Keratinocyte (primary cell): ENCODE measurements around the gene TM2D1. TPM values are rescaled to one million over a fixed set of nuclear protein-coding genes. Genes with fewer than 3 reads are reported as not detected.

Source experiments
- DNase-seq: peaks from one replicate; pipeline ENCODE4 v3.0.0-alpha.2; 2011; ENCODE audit warnings: low read depth, missing footprints, low spot score
- FAIRE-seq: peaks from 2 replicates; lab custom pipeline; 2011; peaks lifted over from hg19 to GRCh38; lab: Jason Lieb, UNC
- H2AFZ ChIP-seq: 2 replicates; pipeline ENCODE4 v1.6.0; 2012; ENCODE audit warnings: low read length, control low read depth, inconsistent platforms; ENCODE audit not compliant: control insufficient read depth
- H3K27ac ChIP-seq: 2 replicates; pipeline ENCODE4 v1.5.1; 2011; ENCODE audit warnings: low read length; ENCODE audit not compliant: control insufficient read depth, insufficient read depth
- H3K27me3 ChIP-seq: 3 replicates; pipeline ENCODE4 v1.6.0; 2011; ENCODE audit warnings: low read length; ENCODE audit not compliant: control insufficient read depth, insufficient read depth; ENCODE audit errors: extremely low read depth
- H3K36me3 ChIP-seq, 2 experiments: 2 replicates in 1 of 2; 3 replicates in 1 of 2; pipeline ENCODE4 v1.5.1; 2011; ENCODE audit warnings: low read length in 2 of 2, mild to moderate bottlenecking in 1 of 2; ENCODE audit not compliant: control insufficient read depth in 2 of 2, insufficient read depth in 2 of 2; ENCODE audit errors: extremely low read depth in 1 of 2
- H3K4me1 ChIP-seq: 3 replicates; pipeline ENCODE4 v1.5.1; 2011; ENCODE audit warnings: low read length; ENCODE audit not compliant: control insufficient read depth, insufficient read depth; ENCODE audit errors: extremely low read depth
- H3K4me2 ChIP-seq: 3 replicates; pipeline ENCODE4 v1.6.0; 2011; ENCODE audit warnings: low read depth, low read length; ENCODE audit not compliant: control insufficient read depth, insufficient read depth; ENCODE audit errors: extremely low read depth
- H3K4me3 ChIP-seq, 3 experiments: fragments of 200-600 bp in 1 of 3; sonication (generic) in 1 of 3; 2 replicates in 2 of 3; 3 replicates in 1 of 3; pipeline ENCODE4 v1.5.1; 2011 to 2016; ENCODE audit warnings: low read length in 3 of 3, mild to moderate bottlenecking in 3 of 3, control low read depth in 2 of 3, inconsistent platforms in 1 of 3, low read depth in 1 of 3, mixed read lengths in 1 of 3, mixed run types in 1 of 3, moderate library complexity in 1 of 3; ENCODE audit not compliant: control insufficient read depth in 2 of 3, insufficient read depth in 2 of 3; ENCODE audit errors: extremely low read depth in 1 of 3
- H3K79me2 ChIP-seq: 2 replicates; pipeline ENCODE4 v1.6.0; 2012; ENCODE audit warnings: low read length; ENCODE audit not compliant: control insufficient read depth, insufficient read depth
- H3K9ac ChIP-seq: 3 replicates; pipeline ENCODE4 v1.6.0; 2011; ENCODE audit warnings: low read length; ENCODE audit not compliant: control insufficient read depth, insufficient read depth; ENCODE audit errors: extremely low read depth
- H3K9me1 ChIP-seq: 3 replicates; pipeline ENCODE4 v1.6.0; 2011; ENCODE audit warnings: low read length; ENCODE audit not compliant: control insufficient read depth, insufficient read depth; ENCODE audit errors: extremely low read depth
- H3K9me3 ChIP-seq: 2 replicates; pipeline ENCODE4 v1.5.1; 2012; ENCODE audit warnings: low read depth, low read length; ENCODE audit not compliant: control insufficient read depth
- H4K20me1 ChIP-seq: 3 replicates; pipeline ENCODE4 v1.6.0; 2011; ENCODE audit warnings: low read length; ENCODE audit not compliant: control insufficient read depth, insufficient read depth; ENCODE audit errors: extremely low read depth
- EZH2 ChIP-seq: IDR thresholded peaks from one replicate; pipeline ENCODE4 v1.6.1; 2012; ENCODE audit warnings: inconsistent platforms, mild to moderate bottlenecking, low read length, moderate library complexity
- dilution Hi-C: fragments of 300-500 bp; cut with MboI; formaldehyde crosslinking; loops from one replicate; pipeline ENCODE4 v1.7.0; 2020; ENCODE audit warnings: low sequenced_read_pairs; ENCODE audit not compliant: extremely low pct_ligation_motif_present
- polyA plus RNA-seq, 5 experiments: library from polyadenylated mRNA; depleted of rRNA in 3 of 5; stranded (reverse) in 3 of 5; stranded (forward) in 1 of 5; unstranded in 1 of 5; fragments of >200 nt; gene quantifications; 1 replicate in 1 of 5; 2 replicates in 3 of 5; 3 replicates in 1 of 5; pipeline versions ENCODE4 v1.2.1 to v1.2.3, GENCODE V29; 2011 to 2012; ENCODE audit warnings: missing spikeins in 2 of 5, low read depth in 1 of 5, low replicate concordance in 1 of 5
- TF ChIP-seq, protein P1 (sequence below), 3 experiments: IDR thresholded peaks in 1 of 3; conservative IDR thresholded peaks in 1 of 3; optimal IDR thresholded peaks in 1 of 3; 2 replicates in 2 of 3; 3 replicates in 1 of 3; pipeline versions ENCODE3 to v1.5.1; 2011; ENCODE audit warnings: low read length in 3 of 3, mild to moderate bottlenecking in 3 of 3, moderate library complexity in 2 of 3, control low read depth in 1 of 3, inconsistent platforms in 1 of 3; ENCODE audit not compliant: insufficient read depth in 2 of 3; ENCODE audit errors: extremely low read depth in 1 of 3

TM2D1 gene
- polyA plus RNA-seq, 1 donor (not counting 4 experiments of a cell fraction or from before 2014, with no cell fraction given), result 70.2 TPM

DNA sequence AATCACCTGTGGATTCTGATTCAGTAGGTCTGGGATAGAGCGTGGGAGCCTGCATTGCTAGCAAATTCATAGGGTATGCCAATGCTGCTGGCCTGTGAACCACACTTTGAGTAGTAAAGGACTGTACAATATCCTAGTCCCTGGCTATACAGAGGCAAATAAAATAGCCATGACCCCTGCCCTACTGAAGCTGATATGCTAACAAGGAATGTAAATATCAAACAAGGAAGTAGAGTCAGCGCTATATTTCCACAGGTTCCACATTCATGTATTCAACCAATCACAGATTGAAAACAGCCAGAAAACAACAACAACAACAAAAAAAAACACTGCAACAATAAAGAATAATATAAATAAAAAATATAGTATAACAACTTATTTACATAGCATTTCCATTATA, 77.8 kb downstream of the TM2D1 start:
- H3K4me1 ChIP-seq, result peaks cover 5% of the 10 kb centered on the region
- H3K79me2 ChIP-seq, result no peaks in the 10 kb centered on the region
- H4K20me1 ChIP-seq, result no peaks in the 10 kb centered on the region
- DNase-seq, result no peak
- H3K9me3 ChIP-seq, result no peaks in the 10 kb centered on the region
- no peaks in the 10 kb centered on the region for H3K27me3 ChIP-seq
- H2AFZ ChIP-seq, result no peak overlapping the region
- no peak overlapping the region for H3K9ac ChIP-seq
- H3K4me3 ChIP-seq, result no peak overlapping the region
- TF ChIP-seq, protein P1, sequence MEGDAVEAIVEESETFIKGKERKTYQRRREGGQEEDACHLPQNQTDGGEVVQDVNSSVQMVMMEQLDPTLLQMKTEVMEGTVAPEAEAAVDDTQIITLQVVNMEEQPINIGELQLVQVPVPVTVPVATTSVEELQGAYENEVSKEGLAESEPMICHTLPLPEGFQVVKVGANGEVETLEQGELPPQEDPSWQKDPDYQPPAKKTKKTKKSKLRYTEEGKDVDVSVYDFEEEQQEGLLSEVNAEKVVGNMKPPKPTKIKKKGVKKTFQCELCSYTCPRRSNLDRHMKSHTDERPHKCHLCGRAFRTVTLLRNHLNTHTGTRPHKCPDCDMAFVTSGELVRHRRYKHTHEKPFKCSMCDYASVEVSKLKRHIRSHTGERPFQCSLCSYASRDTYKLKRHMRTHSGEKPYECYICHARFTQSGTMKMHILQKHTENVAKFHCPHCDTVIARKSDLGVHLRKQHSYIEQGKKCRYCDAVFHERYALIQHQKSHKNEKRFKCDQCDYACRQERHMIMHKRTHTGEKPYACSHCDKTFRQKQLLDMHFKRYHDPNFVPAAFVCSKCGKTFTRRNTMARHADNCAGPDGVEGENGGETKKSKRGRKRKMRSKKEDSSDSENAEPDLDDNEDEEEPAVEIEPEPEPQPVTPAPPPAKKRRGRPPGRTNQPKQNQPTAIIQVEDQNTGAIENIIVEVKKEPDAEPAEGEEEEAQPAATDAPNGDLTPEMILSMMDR (optimal IDR thresholded peaks at IDR 0.05 in 1 of 3, IDR thresholded peaks at IDR 0.05 in 1 of 3, conservative IDR thresholded peaks at IDR 0.05 in 1 of 3; ENCODE audit: extremely low read depth in 1 of 3, insufficient read depth in 2 of 3, low read length in 3 of 3), result no peak
- no peak for TF ChIP-seq EZH2
- no peaks in the 10 kb centered on the region for H3K9me1 ChIP-seq
- no peaks in the 10 kb centered on the region for H3K36me3 ChIP-seq
- no peak for FAIRE-seq
- H3K27ac ChIP-seq, result no peak overlapping the region
- no peak overlapping the region for H3K4me2 ChIP-seq
- dilution Hi-C loops, result no loop called here

DNA sequence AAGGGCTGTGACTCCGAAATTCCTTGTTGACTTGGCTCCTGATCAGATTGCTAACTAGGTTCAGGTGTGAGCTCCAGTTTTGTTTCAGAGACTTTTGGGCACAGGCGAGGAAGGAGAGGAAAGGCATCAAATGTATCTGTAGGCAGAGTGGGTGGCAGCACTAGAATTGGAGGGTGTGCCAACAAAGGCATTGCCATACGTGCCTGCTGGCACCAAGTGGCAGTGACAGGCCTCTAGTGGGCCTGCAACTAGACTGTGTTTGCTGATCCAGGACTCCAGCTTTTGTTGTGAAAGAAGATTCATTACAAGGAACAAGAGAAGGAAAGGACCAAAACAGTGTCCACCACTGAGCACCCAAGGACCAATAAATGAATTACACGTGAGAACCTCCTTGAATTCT, 79.5 kb downstream of the TM2D1 start:
- Histone ChIP-seq H3K36me3 (no peaks in the 10 kb centered on the region), H3K4me1 (peaks cover 13% of the 10 kb centered on the region), H3K27me3 (no peaks in the 10 kb centered on the region), H3K9me1 (no peaks in the 10 kb centered on the region), H3K27ac (no peak overlapping the region), H3K4me2 (no peak overlapping the region), H3K79me2 (no peaks in the 10 kb centered on the region), H4K20me1 (no peaks in the 10 kb centered on the region), H3K9me3 (no peaks in the 10 kb centered on the region), H3K4me3 (no peak overlapping the region), H2AFZ (no peak overlapping the region), H3K9ac (no peak overlapping the region)
- FAIRE-seq (no peak), DNase-seq (no peak)
- dilution Hi-C loops, result no loop called here
- TF ChIP-seq, protein P1 (optimal IDR thresholded peaks at IDR 0.05 in 1 of 3, IDR thresholded peaks at IDR 0.05 in 1 of 3, conservative IDR thresholded peaks at IDR 0.05 in 1 of 3; ENCODE audit: extremely low read depth in 1 of 3, insufficient read depth in 2 of 3, low read length in 3 of 3), result no peak
- no peak for TF ChIP-seq EZH2
